SK-N-SH treated with all-trans-retinoic acid at 6 μM for 48 hours (cell line): Measurements from ENCODE around the gene CBFA2T2.

ENCODE experiments used
- ISL1 ChIP-seq: fragments of 250-450 bp; sonication (Bioruptor Pico); IDR thresholded peaks from 2 replicates; pipeline ENCODE4 v2.1.2; 2022; ENCODE audit warnings: mild to moderate bottlenecking, moderate library complexity
- ZC3H10 ChIP-seq: fragments of 250-450 bp; sonication (Bioruptor Pico); IDR thresholded peaks from 2 replicates; pipeline ENCODE4 v1.5.1; 2021; ENCODE audit warnings: mild to moderate bottlenecking, moderate library complexity
- ZFP30 ChIP-seq: fragments of 450-650 bp; formaldehyde crosslinking; IDR thresholded peaks from 2 replicates; pipeline ENCODE4 v1.5.0; 2022; ENCODE audit warnings: mild to moderate bottlenecking, moderate library complexity

- no peak for TF ChIP-seq ZFP30 (CRISPR knock-in tag)
- TF ChIP-seq ZC3H10 (CRISPR knock-in tag), result no peak
- peak; percentile 70 for TF ChIP-seq ISL1 (CRISPR knock-in tag)
Observed at GRCh38 chr20:33531047-33531877, 41.4 kb downstream of the CBFA2T2 start.
